Gastrocnemius medialis (tissue), 4 donors: ENCODE results near the gene SRPX.

ENCODE experiments used
- CTCF ChIP-seq, 5 experiments: fragments of 450-650 bp in 3 of 5; fragments of 200-600 bp in 2 of 5; sonication (generic) in 2 of 5; IDR thresholded peaks in 4 of 5; conservative IDR thresholded peaks in 1 of 5; 1 replicate in 4 of 5; 2 replicates in 1 of 5; pipeline ENCODE4 v1.5.1; 2016 to 2019; ENCODE audit warnings: antibody characterized with exemption in 5 of 5, mild to moderate bottlenecking in 3 of 5, moderate library complexity in 3 of 5
- POLR2A ChIP-seq, 2 donors: fragments of 450-650 bp; IDR thresholded peaks; one replicate each; pipeline ENCODE4 v1.6.1; 2017; ENCODE audit warnings: antibody characterized with exemption in 2 of 2, mild to moderate bottlenecking in 2 of 2, moderate library complexity in 2 of 2

DNA sequence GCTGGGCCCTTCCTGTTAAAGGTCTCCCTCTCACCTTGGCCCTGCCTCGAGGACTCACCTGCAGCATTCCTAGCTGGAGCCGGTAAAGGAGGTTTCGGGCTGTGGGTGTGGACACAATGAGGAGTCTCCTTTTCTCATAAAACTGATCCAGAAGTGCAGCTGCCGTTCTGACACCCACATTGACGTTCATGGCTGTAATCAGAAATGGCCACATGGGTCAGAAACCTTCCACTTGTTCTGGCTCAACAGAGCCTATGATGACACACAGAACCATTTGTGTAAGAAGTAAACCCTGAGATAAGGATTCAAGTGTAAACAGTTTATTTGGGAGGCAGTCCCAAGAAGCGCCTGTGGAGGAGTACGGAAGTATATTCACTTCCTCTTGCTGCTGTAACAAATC is 63.8 kb downstream of the SRPX start:
- no peak for TF ChIP-seq POLR2A (IDR thresholded peaks at IDR 0.05)
- no peak for TF ChIP-seq CTCF (IDR thresholded peaks at IDR 0.05 in 4 of 5, conservative IDR thresholded peaks at IDR 0.05 in 1 of 5)
